Activated gamma-delta T cell treated with anti-CD3 and anti-CD28 coated beads, Interleukin-2, amount 50 U/mL, for 16 hours (primary cell): Measurements from ENCODE around the gene CEP97.
A peak's percentile ranks its signal among the peaks of the same experiment; 100 is the strongest.
"Not testable (repeated sequence)": the region's sequence is repeated elsewhere in the genome, so short reads cannot be mapped to it uniquely, and the experiment has no call there.

Experiments
- DNase-seq: peaks from one replicate; pipeline ENCODE4 v3.0.0-alpha.2; 2020; ENCODE audit warnings: low read depth

Gene CEP97, protein sequence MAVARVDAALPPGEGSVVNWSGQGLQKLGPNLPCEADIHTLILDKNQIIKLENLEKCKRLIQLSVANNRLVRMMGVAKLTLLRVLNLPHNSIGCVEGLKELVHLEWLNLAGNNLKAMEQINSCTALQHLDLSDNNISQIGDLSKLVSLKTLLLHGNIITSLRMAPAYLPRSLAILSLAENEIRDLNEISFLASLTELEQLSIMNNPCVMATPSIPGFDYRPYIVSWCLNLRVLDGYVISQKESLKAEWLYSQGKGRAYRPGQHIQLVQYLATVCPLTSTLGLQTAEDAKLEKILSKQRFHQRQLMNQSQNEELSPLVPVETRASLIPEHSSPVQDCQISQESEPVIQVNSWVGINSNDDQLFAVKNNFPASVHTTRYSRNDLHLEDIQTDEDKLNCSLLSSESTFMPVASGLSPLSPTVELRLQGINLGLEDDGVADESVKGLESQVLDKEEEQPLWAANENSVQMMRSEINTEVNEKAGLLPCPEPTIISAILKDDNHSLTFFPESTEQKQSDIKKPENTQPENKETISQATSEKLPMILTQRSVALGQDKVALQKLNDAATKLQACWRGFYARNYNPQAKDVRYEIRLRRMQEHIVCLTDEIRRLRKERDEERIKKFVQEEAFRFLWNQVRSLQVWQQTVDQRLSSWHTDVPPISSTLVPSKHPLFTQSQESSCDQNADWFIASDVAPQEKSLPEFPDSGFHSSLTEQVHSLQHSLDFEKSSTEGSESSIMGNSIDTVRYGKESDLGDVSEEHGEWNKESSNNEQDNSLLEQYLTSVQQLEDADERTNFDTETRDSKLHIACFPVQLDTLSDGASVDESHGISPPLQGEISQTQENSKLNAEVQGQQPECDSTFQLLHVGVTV

DNA sequence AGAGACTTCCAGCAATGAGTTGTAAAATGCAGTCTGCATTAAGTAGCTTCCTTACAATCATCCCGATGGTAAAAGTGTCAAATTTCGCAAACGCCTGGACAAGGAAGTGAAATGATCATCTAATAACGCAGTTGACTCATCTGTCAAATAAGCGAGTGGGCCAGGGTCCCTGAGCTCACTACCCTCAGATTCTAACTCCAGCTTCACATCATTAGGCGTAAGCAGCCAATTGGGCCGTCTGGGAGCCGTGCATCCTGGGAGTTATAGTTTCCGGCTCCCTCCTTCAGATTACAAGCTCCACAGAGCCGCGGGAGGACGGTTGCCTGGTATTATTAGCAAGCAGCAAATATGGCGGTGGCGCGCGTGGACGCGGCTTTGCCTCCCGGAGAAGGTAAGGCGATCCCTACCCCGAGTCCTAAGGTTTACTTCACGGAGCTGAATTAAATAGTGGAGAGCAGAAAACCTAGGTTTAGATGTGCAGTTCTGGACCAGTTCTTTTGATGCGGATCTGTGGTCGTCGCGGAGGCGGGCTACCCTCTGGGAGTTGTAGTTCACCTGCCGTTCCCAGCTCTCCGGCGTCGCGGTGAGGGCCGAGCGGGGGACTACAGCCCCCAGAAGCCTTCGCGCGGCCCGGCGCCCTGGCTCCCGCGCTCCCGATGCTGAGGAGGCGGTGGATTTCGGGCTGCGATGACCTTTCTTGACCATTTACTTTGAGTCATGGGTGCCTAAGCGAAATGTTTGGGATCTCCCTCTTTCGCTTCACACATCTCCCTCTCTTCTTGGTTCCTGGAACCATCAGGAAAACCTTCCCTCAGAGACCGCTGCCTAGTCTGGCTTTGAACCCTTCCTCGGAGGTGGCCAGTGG, at the start of gene CEP97:
Gene CEP97, plus strand, starts transcription at position 286 of the 865 bp plus-strand sequence. Its CDS starts 63 bp downstream, at position 349.
- DNase-seq: peak; percentile 79

DNA sequence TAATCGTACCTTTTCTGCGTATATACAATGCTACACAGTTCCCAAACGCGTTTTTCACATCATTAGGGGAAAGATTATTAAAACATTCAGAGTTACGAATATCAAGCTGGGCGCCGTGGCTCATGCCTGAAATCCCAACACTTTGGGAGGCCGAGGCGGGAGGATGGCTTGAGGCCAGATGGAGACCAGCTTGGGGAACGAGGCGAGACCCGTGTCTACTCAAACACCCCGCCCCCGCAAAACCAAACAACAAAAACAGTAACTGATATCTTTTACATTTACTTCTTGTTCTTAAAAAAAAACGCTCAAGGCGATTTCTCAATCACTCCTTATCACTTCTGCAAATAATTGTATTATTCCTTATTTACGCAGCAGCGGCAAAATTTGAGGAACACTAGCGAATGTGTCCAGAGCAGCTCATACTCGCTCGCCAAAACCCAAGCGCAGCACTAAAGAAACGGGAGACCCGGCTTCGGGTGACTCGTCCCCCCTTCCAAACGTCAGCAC, 48.7 kb upstream of the CEP97 start:
- DNase-seq: no peak

DNA sequence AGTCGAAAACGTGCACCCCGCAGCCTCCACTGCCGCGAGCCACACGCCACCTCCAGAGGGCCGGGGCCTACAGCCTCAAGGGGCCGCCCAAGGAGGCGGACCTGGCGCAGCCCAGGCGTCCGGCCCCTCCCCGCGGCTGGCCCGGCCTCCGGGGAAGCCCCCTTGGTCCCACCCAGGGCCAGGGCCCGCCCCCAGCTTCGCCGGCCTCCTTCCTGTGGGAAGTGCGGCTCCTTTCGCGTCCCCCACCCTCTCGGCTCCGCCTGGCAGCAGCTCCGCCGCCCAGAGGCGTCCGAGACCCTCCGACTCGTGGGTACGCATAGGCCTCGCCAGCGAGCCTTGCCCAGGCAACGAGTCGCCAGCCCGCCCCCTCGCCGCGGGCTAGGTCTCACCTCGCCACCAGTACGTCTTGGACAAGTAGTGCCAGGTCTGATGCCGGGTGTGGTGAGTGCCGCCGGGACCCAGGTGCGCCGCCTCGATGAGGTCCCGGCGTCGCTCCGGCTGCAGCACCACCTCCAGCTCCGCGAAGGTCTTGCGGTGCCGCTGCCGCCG, 48.1 kb upstream of the CEP97 start:
- peak; percentile 92 for DNase-seq

DNA sequence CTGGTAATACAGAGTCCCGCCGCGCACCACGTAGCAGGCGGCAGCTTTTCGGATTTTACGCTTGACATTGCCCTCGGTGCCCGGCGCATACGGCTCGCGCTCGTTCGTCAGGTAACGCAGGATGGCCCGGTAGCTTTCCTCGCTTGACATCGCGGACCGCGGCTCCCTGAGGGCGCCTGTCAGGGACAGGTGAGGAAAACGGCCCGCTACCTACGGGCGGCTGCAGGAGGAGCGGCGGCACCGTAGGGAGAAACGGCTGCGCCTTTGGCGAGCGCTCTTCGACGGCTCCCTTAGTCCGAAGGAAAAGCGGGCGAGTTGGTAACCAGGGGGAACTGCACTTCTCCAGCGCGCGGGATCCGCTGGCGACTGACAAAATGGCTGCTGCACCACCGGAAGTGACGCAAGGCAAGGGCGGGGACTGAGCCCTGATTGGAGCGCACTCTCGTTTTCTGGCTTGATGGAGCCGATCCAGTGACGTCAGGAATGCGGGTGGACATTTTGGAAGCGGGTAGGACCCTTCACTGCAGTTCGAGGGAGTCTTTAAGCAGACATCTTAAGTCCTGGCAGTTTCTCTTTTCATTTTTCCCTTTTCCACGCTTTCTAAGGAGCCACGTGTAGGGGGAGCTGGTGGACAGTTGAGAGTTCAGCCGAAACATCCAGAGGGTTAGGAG, 47.5 kb upstream of the CEP97 start, which contains the start of gene ZBTB11:
Gene ZBTB11, minus strand, starts transcription at position 368 of the 671 bp plus-strand sequence. Its CDS starts 218 bp downstream, at position 150.
- peak; percentile 100 for DNase-seq

DNA sequence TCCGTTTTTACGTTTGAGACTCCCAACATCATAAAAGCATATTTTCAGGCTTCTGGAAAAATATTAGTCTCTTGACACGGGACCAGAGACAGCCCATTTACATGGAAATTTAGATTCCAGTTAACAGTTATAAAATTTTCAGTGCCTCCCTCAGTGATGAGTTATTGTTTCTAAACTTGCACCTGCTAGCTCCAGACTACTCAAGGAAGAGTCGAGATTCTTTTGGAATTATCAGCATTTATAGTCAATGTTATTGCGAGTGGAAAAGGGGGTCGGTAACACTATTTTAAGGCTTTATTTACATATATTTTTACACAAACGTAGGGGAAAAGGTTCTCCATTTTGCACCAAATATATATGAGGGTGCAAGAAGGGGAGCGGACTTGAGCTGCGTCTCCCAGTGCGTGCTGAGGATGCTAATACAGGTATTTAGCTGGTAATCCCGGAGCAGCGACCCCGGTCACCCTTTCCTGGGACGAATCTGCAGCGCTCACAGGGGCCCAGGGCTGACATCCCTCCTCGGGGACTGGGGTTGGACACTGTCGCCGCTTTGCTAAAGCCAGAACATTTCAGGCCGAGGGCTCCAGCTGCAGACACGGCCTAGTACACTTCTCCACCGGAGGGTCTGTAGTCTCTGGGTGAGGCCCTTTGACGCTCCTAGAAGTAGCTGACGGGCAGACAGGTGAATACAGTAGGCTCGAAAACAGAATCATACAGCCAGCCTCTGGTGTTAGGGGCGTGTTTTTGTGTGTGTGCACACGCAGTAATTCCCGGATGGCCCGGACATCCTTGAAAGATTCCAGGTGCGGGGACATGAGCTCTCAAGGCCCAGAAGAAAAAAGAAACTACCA, 46.8 kb upstream of the CEP97 start:
- DNase-seq: no peak

DNA sequence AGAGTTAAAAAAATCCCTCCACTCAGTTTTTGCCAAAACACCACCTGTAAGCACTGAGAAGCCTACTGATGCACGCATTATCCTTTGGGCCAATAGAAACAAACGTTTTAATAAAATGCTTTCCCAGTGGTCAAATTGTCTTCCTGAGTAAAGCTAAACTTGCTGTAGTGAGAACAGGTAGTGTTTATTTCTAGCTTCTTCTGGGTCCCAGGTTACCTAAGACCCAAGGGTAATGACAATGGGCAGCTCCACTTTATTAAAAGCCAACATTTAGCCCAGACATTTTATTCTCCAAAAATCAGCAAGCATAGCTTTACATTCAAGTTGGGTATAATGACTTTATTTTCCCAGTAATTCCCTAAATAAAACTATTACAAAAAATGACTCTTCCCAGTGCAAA, 45.6 kb upstream of the CEP97 start:
- DNase-seq: not testable (repeated sequence)

DNA sequence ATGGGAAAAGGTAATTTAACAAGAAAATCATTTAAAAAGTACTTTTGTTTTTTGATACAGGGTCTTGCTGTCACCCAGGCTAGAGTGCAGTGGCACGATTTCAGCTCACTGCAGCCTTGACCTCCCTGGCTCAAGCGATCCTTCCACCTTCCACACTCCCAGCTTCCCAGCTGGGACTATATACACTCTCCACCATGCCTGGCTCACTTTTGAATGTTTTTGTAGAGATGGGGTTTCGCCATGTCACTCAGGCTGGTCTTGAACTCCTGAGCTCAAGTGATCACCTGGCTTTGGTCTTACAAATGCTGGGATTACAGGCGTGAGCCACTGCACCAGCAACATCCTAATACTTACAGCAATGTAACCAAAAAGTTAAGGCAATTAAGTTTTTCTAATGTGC, 43.9 kb upstream of the CEP97 start:
- DNase-seq: no peak

DNA sequence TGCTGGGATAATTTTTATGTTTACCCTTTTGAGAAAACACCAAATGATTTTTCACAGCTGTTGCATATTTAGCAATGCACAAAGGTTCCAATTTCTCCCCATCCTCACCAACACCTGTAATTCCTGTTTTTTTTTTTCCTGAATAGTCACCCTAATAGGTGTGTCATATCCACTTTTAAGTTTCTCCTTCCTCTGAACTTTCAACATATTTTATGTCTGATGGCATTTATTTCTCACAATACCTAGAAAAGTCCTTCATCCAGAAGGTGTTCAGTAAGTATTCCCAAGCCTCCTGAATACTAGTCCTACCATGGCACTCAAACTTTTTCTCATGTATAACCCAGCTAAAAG, 39.4 kb upstream of the CEP97 start:
- no peak for DNase-seq

DNA sequence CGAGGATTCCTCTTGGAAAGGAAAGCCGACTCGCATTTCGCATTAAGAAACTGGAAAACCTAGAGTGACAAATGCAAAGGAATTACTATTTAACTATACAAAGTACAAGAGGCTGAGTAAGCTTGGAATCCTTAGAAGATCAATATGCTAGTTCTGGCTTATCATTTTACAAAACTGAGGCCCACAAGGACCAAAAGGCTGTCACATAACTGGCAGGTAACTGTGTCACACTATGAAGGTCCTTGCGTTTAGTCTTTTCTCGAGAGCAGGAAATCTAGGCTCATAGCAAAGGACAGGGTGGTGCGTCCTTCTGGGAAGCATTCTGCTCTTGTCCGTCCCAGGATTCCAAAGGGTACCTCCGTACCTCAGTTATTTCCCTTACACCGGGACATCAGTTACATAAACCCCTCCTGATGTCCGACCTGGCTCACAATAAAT, 38.5 kb upstream of the CEP97 start:
- DNase-seq: no peak

DNA sequence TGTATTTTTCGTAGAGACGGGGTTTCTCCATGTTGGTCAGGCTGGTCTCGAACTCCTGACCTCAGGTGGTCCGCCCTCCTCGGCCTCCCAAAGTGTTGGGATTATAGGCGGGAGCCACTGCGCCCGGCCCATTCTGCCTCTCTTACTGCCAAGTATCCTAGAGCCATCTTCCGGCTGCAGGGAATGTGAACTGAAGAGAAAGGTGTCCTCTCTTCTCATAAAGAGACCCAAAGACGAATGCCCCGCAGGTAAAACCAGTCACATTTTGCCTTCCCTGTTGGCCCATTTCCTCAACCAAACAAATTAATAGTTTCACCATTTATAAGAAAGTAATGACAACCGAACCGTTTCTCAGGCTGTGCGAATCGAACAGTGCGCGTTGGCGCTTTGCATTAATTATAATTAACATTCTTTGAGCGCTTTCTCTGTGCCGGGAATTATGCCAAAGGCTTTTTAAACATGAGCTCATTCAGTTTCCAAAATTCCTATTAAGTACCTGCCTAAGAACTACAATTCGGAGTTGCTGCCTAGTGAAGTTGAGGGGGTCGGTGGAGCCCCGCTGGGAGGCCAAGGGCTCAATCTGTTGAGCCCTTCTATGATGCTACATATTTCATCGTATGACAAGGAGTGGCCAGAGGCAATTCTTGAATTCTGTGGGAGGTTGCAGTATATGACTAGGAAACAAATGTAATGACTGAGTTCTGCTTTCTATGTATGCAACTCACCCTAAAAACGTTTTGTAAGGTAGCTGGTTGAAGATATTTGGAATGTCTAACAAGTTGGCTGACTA, 37.1 kb upstream of the CEP97 start:
- DNase-seq: no peak

DNA sequence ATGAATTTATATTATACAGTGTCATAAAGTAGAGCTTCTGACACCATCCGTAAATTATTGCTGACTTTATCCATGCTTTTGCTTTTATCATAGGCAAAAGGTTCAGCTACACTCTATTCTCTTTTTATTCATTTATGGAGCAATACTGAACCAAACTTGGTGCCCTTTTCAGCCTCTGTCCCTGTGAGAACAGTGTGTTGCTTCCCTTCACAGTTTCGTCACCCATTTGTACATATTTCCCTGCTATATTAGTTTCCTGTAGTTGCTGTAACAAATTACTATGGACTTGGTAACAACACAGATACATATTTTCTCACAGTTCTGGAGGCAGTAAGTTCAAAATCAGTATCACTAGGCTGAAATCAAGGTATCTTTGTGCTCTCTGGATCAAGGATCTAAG, 35.1 kb upstream of the CEP97 start:
- no peak for DNase-seq

DNA sequence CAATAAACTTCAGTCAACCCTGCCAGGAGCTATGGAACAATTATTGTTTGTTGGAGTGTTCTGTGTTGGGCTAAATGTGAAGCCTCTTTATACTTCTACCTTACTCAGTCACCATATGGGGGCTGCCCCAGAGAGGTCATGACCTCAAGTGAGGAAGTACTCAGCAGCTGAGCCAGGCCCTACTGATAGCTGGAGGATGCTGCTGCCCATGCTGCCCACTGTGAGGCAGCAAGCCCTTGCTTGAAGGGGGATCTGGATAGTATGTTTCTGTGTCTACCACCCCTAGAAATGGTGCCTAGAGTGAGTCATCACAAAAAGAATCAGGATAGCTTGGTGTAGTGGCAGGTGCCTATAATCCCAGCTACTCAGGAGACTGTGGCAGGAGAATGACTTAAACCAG, 33.4 kb upstream of the CEP97 start:
- no peak for DNase-seq

DNA sequence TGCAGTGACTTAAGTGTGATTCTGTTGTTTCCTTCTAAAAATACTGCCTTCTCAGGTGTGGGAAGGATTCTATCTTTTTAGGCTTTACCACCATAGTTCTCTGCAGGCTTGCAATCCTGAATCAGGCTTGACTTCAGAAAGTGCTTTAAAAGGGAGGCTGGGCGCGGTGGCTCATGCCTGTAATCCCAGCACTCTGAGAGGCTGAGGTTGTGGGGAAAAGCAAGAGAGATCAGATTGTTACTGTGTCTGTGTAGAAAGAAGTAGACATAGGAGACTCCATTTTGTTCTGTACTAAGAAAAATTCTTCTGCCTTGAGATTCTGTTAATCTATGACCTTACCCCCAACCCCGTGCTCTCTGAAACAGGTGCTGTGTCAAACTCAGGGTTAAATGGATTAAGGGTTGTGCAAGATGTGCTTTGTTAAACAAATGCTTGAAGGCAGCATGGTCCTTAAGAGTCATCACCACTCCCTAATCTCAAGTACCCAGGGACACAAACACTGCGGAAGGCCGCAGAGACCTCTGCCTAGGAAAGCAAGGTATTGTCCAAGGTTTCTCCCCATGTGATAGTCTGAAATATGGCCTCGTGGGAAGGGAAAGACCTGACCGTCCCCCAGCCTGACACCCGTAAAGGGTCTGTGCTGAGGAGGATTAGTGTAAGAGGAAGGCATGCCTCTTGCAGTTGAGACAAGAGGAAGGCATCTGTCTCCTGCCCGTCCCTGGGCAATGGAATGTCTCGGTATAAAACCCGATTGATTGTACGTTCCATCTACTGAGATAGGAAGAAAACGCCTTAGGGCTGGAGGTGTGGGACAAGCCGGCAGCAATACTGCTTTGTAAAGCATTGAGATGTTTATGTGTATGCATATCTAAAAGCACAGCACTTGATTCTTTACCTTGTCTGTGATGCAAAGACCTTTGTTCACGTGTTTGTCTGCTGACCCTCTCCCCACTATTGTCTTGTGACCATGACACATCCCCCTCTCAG, 32.4 kb upstream of the CEP97 start:
- DNase-seq: not testable (repeated sequence)

DNA sequence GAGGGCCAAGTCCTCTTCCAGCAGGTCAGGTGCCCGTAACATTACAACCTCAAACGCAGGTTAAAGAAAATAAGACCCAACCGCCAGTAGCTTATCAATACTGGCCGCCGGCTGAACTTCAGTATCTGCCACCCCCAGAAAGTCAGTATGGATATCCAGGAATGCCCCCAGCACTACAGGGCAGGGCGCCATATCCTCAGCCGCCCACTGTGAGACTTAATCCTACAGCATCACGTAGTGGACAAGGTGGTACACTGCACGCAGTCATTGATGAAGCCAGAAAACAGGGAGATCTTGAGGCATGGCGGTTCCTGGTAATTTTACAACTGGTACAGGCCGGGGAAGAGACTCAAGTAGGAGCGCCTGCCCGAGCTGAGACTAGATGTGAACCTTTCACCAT, 30.9 kb upstream of the CEP97 start:
- DNase-seq: not testable (repeated sequence)

DNA sequence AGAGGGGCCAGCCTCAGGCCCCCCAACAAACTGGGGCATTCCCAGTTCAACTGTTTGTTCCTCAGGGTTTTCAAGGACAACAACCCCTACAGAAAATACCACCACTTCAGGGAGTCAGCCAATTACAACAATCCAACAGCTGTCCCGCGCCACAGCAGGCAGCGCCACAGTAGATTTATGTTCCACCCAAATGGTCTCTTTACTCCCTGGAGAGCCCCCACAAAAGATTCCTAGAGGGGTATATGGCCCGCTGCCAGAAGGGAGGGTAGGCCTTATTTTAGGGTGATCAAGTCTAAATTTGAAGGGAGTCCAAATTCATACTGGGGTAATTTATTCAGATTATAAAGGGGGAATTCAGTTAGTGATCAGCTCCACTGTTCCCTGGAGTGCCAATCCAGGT, 29.6 kb upstream of the CEP97 start:
- DNase-seq: not testable (repeated sequence)

DNA sequence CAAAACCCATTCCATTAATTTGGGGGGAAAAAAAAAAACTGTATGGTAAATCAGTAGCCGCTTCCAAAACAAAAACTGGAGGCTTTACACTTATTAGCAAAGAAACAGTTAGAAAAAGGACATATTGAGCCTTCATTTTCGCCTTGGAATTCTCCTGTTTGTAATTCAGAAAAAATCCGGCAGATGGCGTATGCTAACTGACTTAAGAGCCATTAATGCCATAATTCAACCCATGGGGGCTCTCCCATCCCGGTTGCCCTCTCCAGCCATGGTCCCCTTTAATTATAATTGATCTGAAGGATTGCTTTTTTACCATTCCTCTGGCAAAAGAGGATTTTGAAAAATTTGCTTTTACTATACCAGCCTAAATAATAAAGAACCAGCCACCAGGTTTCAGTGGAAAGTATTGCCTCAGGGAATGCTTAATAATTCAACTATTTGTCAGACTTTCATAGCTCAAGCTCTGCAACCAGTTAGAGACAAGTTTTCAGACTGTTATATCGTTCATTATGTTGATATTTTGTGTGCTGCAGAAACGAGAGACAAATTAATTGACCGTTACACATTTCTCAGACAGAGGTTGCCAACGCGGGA, 28.5 kb upstream of the CEP97 start:
- DNase-seq: peak; percentile 23
